Measurements from ENCODE around the gene PLEKHA5.

Gene PLEKHA5

DNA sequence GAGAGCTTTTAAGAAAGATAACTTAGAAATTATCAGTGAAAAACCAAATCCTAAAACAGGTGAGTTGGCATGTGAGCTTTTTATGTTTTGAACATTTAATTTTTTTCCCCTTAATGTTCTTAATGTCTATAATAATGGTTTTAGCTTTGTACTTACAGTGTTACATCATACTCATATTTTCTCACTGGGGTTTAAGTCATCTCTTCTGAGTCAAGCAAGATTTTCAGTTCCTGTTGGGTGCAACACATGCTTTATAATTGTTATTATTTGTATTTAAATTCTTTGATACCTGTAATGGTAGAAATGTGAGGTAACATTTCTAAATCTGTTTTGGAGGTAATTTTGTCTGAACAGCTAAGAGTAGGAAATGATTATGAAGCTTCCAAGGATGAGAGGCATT lies 113.0 kb downstream of the PLEKHA5 start:
- Histone ChIP-seq H3K27me3 (ENCODE audit: control insufficient read depth in 1 of 2, insufficient read depth in 1 of 2, low read length in 2 of 2) (no peaks in the 10 kb centered on the region), H2AK5ac (ENCODE audit: low read length, severe bottlenecking) (no peak overlapping the region), H2AFZ (ENCODE audit: low read depth, low read length) (no peak overlapping the region), H3K4ac (ENCODE audit: low read depth in 1 of 2, low read length in 2 of 2) (no peak overlapping the region), H2BK12ac (ENCODE audit: low read length in 2 of 2) (no peak overlapping the region), H2BK15ac (ENCODE audit: low read depth, poor library complexity, severe bottlenecking) (no peak overlapping the region), H3K14ac (ENCODE audit: low read length in 2 of 2) (no peak overlapping the region), H3K4me3 (ENCODE audit: insufficient read depth in 1 of 2, low read depth in 1 of 2, low read length in 2 of 2) (no peak overlapping the region), H2BK5ac (ENCODE audit: low read depth, low read length, poor library complexity, severe bottlenecking) (no peak overlapping the region), H3K36me3 (ENCODE audit: control insufficient read depth in 1 of 2, insufficient read depth in 2 of 2, low read depth in 1 of 2, low read length in 2 of 2) (no peaks in the 10 kb centered on the region), H2BK120ac (ENCODE audit: low read depth, low read length) (no peak overlapping the region), H3K4me2 (ENCODE audit: low read length, poor library complexity, severe bottlenecking) (no peak overlapping the region), H4K91ac (ENCODE audit: low read length) (no peak overlapping the region), H3K4me1 (ENCODE audit: control insufficient read depth, insufficient read depth, low read depth, low read length) (no peaks in the 10 kb centered on the region), H3K79me1 (replicated peaks; ENCODE audit: low read length, poor library complexity, severe bottlenecking) (peaks cover 16% of the 10 kb centered on the region), H4K8ac (ENCODE audit: low read length) (no peak overlapping the region), H3K9ac (ENCODE audit: low read length) (no peak overlapping the region), H3K9me3 (ENCODE audit: control insufficient read depth, low read length) (no peaks in the 10 kb centered on the region), H3K27ac (ENCODE audit: low read length, poor library complexity, severe bottlenecking) (no peak overlapping the region), H3K18ac (ENCODE audit: low read depth in 1 of 2, low read length in 2 of 2) (no peak overlapping the region), H3K23ac (ENCODE audit: low read length in 2 of 2) (no peak overlapping the region)
- no peak for DNase-seq

DNA sequence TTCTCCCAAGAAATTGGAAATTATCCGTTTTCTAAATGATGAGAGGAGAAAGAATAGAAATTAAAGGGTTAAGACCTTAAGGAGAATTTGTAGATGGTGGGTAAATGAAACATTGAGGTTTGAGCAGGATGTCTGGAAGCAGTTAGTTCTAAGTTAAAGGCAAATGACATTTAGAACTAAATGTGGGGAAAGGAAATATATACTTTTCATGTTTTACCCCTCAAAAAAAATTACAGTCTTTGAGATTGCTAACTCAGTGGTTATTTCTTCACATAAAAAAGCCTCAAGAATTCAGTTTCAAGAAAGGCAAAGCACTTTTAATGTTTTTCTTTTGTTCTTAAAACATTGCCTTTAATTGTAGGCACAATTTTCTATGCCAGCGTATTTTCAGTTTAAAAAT lies 114.0 kb downstream of the PLEKHA5 start:
- Histone ChIP-seq H3K27me3 (ENCODE audit: control insufficient read depth in 1 of 2, insufficient read depth in 1 of 2, low read length in 2 of 2) (no peaks in the 10 kb centered on the region), H2BK15ac (ENCODE audit: low read depth, poor library complexity, severe bottlenecking) (no peak overlapping the region), H3K36me3 (ENCODE audit: control insufficient read depth in 1 of 2, insufficient read depth in 2 of 2, low read depth in 1 of 2, low read length in 2 of 2) (no peaks in the 10 kb centered on the region), H2AFZ (ENCODE audit: low read depth, low read length) (no peak overlapping the region), H3K4me3 (ENCODE audit: insufficient read depth in 1 of 2, low read depth in 1 of 2, low read length in 2 of 2) (no peak overlapping the region), H2AK5ac (ENCODE audit: low read length, severe bottlenecking) (no peak overlapping the region), H3K27ac (ENCODE audit: low read length, poor library complexity, severe bottlenecking) (no peak overlapping the region), H3K4me1 (ENCODE audit: control insufficient read depth, insufficient read depth, low read depth, low read length) (peaks cover 2% of the 10 kb centered on the region), H3K18ac (ENCODE audit: low read depth in 1 of 2, low read length in 2 of 2) (no peak overlapping the region), H3K9me3 (ENCODE audit: control insufficient read depth, low read length) (no peaks in the 10 kb centered on the region), H2BK120ac (ENCODE audit: low read depth, low read length) (no peak overlapping the region), H2BK5ac (ENCODE audit: low read depth, low read length, poor library complexity, severe bottlenecking) (no peak overlapping the region), H3K4ac (ENCODE audit: low read depth in 1 of 2, low read length in 2 of 2) (no peak overlapping the region), H4K8ac (ENCODE audit: low read length) (no peak overlapping the region), H3K9ac (ENCODE audit: low read length) (peak overlapping the region; percentile 56), H3K79me1 (replicated peaks; ENCODE audit: low read length, poor library complexity, severe bottlenecking) (peaks cover 18% of the 10 kb centered on the region), H4K91ac (ENCODE audit: low read length) (no peak overlapping the region), H3K14ac (ENCODE audit: low read length in 2 of 2) (no peak overlapping the region), H3K23ac (ENCODE audit: low read length in 2 of 2) (no peak overlapping the region), H2BK12ac (ENCODE audit: low read length in 2 of 2) (no peak overlapping the region), H3K4me2 (ENCODE audit: low read length, poor library complexity, severe bottlenecking) (no peak overlapping the region)
- DNase-seq, result no peak
- WGBS, result 90% methylated on average over 1 of the region's 2 CpGs

DNA sequence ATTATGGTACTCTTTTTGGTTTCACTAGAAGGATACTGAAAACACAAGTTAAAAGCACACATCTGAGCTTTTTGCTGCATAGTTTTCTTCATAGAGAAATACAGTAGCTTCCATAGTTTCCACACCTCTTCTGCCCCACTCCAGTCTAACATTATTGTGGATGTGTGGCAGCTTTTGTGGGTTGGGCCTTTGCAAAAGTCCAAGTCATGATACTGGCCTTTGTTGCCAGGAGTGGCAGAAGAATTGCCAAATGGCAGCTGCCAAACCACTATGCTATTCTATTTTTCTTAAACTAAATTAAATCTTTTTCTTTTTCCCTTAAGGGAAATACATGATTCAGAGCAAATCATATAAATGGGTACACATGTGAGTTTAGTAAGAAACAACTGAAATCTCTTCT lies 114.8 kb downstream of the PLEKHA5 start:
- no peak overlapping the region for H2BK120ac ChIP-seq (ENCODE audit: low read depth, low read length)
- H3K9me3 ChIP-seq (ENCODE audit: control insufficient read depth, low read length), result no peaks in the 10 kb centered on the region
- H3K18ac ChIP-seq (ENCODE audit: low read depth in 1 of 2, low read length in 2 of 2), result no peak overlapping the region
- H3K79me1 ChIP-seq (replicated peaks; ENCODE audit: low read length, poor library complexity, severe bottlenecking), result peaks cover 16% of the 10 kb centered on the region
- no peak overlapping the region for H3K23ac ChIP-seq (ENCODE audit: low read length in 2 of 2)
- no peaks in the 10 kb centered on the region for H3K36me3 ChIP-seq (ENCODE audit: control insufficient read depth in 1 of 2, insufficient read depth in 2 of 2, low read depth in 1 of 2, low read length in 2 of 2)
- DNase-seq, result no peak
- H3K14ac ChIP-seq (ENCODE audit: low read length in 2 of 2), result no peak overlapping the region
- H4K91ac ChIP-seq (ENCODE audit: low read length), result no peak overlapping the region
- no peak overlapping the region for H3K4me3 ChIP-seq (ENCODE audit: insufficient read depth in 1 of 2, low read depth in 1 of 2, low read length in 2 of 2)
- H3K4me1 ChIP-seq (ENCODE audit: control insufficient read depth, insufficient read depth, low read depth, low read length), result peaks cover 2% of the 10 kb centered on the region
- H2AK5ac ChIP-seq (ENCODE audit: low read length, severe bottlenecking), result no peak overlapping the region
- peak overlapping the region; percentile 56 for H3K9ac ChIP-seq (ENCODE audit: low read length)
- H3K27me3 ChIP-seq (ENCODE audit: control insufficient read depth in 1 of 2, insufficient read depth in 1 of 2, low read length in 2 of 2), result no peaks in the 10 kb centered on the region
- H2BK5ac ChIP-seq (ENCODE audit: low read depth, low read length, poor library complexity, severe bottlenecking), result no peak overlapping the region
- H3K4ac ChIP-seq (ENCODE audit: low read depth in 1 of 2, low read length in 2 of 2), result no peak overlapping the region
- no peak overlapping the region for H2AFZ ChIP-seq (ENCODE audit: low read depth, low read length)
- H3K4me2 ChIP-seq (ENCODE audit: low read length, poor library complexity, severe bottlenecking), result no peak overlapping the region
- H2BK15ac ChIP-seq (ENCODE audit: low read depth, poor library complexity, severe bottlenecking), result no peak overlapping the region
- H3K27ac ChIP-seq (ENCODE audit: low read length, poor library complexity, severe bottlenecking), result no peak overlapping the region
- no peak overlapping the region for H2BK12ac ChIP-seq (ENCODE audit: low read length in 2 of 2)
- H4K8ac ChIP-seq (ENCODE audit: low read length), result no peak overlapping the region

DNA sequence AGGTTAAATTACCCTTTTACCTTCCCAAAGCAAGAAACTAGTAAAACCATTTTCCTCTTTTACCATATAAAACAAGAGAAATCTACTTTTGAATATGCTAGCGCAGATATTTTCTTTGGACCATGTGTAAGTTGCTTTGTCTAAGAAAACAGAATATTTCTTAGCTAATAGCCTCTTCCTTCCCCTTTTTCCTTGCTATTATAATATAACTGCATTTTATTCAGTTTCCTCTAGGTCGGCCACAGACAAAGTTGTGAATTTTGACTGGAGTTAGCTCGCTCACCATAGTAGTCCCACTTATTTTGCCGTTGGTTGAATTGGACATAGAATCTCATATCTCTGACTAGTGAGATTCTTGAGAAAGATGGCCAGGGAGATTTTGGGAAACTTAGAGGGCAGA lies 115.6 kb downstream of the PLEKHA5 start:
- DNase-seq, result no peak
- H2AK5ac ChIP-seq (ENCODE audit: low read length, severe bottlenecking), result no peak overlapping the region
- H3K36me3 ChIP-seq (ENCODE audit: control insufficient read depth in 1 of 2, insufficient read depth in 2 of 2, low read depth in 1 of 2, low read length in 2 of 2), result no peaks in the 10 kb centered on the region
- no peak overlapping the region for H2BK5ac ChIP-seq (ENCODE audit: low read depth, low read length, poor library complexity, severe bottlenecking)
- no peak overlapping the region for H3K14ac ChIP-seq (ENCODE audit: low read length in 2 of 2)
- no peak overlapping the region for H3K23ac ChIP-seq (ENCODE audit: low read length in 2 of 2)
- H3K18ac ChIP-seq (ENCODE audit: low read depth in 1 of 2, low read length in 2 of 2), result no peak overlapping the region
- no peaks in the 10 kb centered on the region for H3K27me3 ChIP-seq (ENCODE audit: control insufficient read depth in 1 of 2, insufficient read depth in 1 of 2, low read length in 2 of 2)
- no peaks in the 10 kb centered on the region for H3K9me3 ChIP-seq (ENCODE audit: control insufficient read depth, low read length)
- no peak overlapping the region for H2BK12ac ChIP-seq (ENCODE audit: low read length in 2 of 2)
- H3K9ac ChIP-seq (ENCODE audit: low read length), result peak overlapping the region; percentile 56
- no peak overlapping the region for H2BK120ac ChIP-seq (ENCODE audit: low read depth, low read length)
- peaks cover 2% of the 10 kb centered on the region for H3K4me1 ChIP-seq (ENCODE audit: control insufficient read depth, insufficient read depth, low read depth, low read length)
- no peak overlapping the region for H2BK15ac ChIP-seq (ENCODE audit: low read depth, poor library complexity, severe bottlenecking)
- H2AFZ ChIP-seq (ENCODE audit: low read depth, low read length), result no peak overlapping the region
- H3K27ac ChIP-seq (ENCODE audit: low read length, poor library complexity, severe bottlenecking), result no peak overlapping the region
- no peak overlapping the region for H4K91ac ChIP-seq (ENCODE audit: low read length)
- no peak overlapping the region for H3K4ac ChIP-seq (ENCODE audit: low read depth in 1 of 2, low read length in 2 of 2)
- H4K8ac ChIP-seq (ENCODE audit: low read length), result no peak overlapping the region
- no peak overlapping the region for H3K4me2 ChIP-seq (ENCODE audit: low read length, poor library complexity, severe bottlenecking)
- peaks cover 20% of the 10 kb centered on the region for H3K79me1 ChIP-seq (replicated peaks; ENCODE audit: low read length, poor library complexity, severe bottlenecking)
- H3K4me3 ChIP-seq (ENCODE audit: insufficient read depth in 1 of 2, low read depth in 1 of 2, low read length in 2 of 2), result no peak overlapping the region
- WGBS, result 100% methylated on average over 3 of the region's 4 CpGs

Measured in mesenchymal stem cell (in vitro differentiated cells and primary cell).